NCI-H146 treated with DMSO at 0.1 percent for 48 hours (cell line): Measurements from ENCODE around the gene SLC46A1.
A peak's percentile ranks its signal among the peaks of the same experiment; 100 is the strongest.
"Not testable (repeated sequence)": the region's sequence is repeated elsewhere in the genome, so short reads cannot be mapped to it uniquely, and the experiment has no call there.

Experiments used
- DNase-seq: peaks from one replicate; lab custom pipeline; 2025; ENCODE audit not compliant: unreplicated experiment; lab: John Stamatoyannopoulos, UW

SLC46A1 gene

DNA sequence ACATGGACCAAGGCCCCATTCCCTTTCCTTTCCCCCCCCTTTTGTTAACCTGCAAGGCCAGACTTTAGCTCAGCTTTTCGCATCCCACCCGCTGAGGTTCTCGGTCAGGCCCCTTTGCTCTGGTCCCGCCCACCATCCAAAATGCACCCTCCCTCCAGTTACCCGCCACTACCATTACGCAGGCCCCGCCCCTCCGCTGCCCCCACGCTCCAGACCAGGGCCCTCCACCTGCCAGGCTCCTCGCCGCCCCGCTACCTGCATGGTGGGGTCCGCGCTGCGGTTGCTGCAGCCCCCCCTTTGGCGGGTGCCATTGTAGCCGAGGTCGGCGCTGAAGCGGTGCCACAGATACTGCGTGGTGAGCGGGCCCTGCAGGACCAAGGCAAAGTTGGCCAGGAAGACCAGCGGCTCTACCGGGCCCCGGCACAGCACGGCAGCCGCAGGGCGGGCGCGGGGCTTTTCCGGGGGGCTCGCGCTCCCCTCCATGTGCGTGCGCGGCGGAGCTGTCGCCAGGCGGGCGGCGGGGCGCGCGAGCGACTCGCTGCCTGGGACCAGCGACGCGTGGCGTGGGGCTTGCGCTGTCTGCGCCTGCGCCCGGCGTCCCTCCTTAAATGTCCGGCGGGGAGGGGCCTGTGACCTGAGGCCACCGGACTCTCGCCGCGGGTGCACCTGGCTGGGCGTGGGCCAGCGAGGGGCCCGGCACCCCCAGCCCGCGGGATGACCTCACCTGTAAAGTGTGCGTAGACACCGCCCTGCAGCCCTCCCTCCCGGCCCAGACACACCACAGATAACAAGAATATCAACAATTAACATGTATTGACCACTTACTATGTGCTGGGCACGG lies at the start of gene SLC46A1:
TSS of gene SLC46A1 (minus strand) at position 581 of the 841 bp plus-strand sequence. CDS start at position 483, 98 bp downstream.
- peak; percentile 65 for DNase-seq

DNA sequence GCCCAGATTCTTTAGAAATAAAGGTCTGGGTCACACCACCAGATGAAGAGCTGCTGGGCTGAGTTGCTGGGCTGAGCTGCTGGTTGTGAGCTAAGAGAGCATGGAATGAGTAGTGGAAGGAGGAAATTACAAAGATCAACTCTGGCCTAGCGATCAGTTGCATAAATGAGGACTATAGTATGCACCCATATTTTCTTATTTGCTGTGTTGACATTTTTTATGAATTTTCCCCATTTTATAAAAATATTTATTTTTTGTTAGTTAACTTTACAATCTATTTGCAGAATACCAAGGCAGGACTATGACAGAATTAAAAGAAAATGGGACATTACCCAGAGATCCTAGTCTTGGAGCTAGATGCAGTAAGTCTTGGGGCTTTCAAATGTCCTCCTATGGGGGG lies 43.8 kb upstream of the SLC46A1 start:
- no peak for DNase-seq

DNA sequence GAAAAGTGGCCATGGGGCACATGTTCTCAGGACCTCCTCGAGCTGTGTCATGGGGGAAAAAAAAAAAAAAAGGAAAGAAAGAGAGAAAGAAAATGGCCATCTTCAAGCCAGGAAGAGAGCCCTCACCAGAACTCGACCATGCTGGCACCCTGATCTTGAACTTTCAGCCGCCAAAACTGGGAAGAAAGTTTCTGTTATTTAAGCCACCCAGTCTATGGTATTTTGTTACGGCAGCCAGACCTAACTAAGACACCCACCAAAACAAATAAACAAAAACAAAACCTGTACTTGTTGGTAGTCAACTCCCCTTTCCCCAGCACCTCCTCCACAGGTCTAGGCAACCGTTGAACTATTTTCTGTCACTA lies 41.4 kb upstream of the SLC46A1 start:
- DNase-seq, result no peak

DNA sequence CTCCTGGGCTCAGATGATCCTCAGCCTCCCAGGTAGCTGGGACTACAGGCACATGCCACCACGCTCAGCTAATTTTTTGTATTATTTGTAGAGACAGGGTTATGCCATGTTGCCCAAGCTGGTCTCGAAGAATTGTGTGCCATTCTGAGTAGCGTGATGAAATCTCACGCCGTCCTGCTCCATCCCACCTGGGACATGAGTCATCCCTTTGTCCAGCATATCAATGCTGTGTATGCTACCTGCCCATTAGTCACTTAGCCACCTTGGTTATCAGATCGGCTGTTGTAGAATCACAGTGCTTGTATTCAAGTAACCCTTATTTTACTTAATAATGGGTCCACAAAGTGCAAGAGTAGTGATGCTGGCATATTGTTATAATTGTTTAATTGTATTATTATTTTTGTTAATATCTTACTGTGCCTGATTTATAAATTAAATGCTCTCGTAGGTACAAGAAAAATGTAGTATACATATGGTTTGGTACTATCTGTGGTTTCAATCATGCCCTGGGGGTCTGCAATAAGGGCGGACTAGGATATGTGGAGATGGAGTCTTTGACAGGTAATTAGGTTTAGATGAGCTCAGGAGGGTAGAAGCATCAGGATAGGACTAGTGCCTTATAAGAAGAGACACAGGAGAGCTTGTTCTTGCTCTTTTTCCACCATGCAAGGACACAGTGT lies 40.8 kb upstream of the SLC46A1 start:
- no peak for DNase-seq

DNA sequence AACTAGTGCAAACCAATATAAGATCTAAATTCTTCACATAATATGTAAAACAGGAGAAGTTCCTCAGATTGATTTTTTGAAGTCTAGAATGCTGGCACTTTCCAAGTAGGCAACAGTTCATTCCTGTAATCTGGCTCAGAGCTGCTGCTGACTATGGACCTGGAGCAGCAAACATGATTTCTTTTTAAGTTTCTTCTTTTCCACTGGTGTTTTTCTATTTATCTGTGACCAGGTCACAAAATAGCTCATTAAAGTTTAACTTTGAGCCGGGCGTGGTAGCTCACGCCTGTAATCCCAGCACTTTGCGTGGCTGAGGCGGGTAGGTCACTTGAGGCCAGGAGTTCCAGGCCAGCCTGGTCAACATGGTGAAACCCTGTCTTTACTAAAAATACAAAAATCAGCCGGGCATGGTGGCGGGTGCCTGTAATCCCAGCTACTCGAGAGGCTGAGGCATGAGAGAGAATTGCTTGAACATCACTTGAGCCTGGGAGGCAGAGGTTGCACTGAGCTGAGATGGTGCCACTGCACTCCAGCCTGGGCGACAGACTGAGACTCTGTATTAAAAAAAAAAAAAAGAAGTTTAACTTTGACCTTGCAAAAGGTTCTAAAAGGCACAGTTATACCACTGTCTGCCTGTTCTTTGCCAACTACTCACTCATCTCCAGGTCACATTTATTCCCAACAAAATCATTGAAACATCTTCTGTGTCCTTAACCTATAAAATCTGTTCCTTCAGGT lies 38.1 kb upstream of the SLC46A1 start:
- no peak for DNase-seq

DNA sequence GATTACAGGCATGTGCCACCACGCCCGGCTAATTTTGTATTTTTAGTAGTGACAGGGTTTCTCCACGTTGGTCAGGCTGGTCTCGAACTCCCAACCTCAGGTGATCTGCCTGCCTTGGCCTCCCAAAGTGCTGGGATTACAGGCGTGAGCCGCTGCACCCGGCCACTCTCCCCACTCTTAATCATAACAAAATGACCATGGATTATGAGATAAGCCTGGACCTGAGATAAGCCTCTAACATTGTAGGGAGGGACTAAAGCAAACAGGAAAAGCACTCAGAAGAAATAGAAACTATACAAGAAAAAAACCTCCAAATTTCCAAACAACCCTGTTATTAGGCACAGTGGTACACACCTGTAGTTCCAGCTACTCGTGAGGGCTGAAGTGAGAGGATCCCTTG lies 28.3 kb upstream of the SLC46A1 start:
- not testable (repeated sequence) for DNase-seq

DNA sequence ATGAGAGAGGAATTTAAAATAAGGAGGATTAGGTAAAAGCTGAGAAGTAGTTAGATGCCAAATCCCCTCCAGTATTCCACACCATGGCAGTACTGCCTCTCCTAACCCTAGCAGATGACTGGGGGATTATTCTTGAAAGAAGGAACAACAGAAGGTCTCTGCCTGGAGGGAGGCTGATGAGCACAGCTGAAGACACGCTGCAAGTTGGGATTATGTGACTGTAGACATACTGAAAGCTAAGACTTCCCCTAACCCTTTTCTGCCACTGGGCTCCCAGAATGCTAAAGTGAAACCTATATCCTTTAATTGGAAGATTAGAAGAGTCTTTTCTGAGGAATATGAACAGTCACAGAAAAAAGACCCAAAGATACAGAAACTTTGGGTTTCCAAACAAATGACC lies 27.7 kb upstream of the SLC46A1 start:
- DNase-seq, result no peak

DNA sequence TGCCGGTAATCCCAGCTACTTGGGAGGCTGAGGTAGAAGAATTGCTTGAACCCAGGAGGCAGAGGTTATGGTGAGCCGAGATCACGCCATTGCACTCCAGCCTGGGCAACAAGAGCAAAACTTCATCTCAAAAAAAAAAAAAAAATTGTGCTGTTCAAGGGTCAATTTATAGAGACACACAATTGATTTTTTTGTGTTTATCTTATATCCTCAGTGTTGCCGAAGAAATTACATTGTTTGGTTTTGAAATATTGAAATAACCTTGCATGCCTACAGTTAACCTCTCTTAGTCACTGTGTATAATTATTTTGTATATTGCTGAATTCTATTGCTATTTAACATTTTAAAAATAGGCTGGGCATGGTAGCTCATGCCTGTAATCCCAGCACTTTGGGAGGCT lies 22.0 kb upstream of the SLC46A1 start:
- DNase-seq, result not testable (repeated sequence)

DNA sequence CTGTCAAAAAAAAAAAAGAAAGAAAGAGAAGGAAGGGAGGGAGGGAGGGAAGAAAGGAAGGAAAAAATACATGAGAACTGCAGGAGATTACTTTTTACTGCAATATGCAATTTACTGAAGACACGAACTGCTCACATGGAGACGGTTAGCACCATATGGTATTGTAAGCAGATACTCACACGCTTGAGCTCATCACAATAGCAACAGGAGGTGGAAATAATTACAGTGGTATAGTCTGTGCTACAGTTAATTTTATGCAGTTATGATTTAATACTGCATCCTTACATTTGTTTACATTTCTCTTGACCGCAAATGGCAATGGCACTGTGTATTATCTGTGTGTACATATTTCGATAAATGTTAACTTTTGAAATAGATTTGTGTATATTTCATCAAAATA lies 21.4 kb upstream of the SLC46A1 start:
- DNase-seq, result peak; percentile 59

DNA sequence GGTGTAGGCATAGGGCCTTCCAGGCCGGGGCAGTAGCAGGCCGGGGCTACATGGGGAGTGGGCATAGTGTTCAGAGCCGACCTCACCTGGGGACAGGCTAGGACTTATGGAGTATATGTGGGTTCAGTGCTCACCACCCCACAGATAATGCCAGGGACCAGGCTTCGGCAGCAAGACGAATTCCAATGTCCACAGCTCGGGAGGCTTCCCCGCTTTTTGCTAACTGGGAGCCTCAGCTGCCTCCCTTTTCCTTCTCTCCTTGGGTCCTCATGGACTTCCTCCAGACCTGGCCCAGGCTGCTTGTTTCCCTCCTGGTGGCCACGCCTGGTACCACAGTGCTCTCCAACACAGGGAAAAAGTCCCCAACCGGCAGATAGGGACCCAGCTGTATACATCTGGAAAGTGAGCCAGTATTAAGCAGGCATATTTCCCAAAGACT lies 20.1 kb upstream of the SLC46A1 start:
- no peak for DNase-seq

DNA sequence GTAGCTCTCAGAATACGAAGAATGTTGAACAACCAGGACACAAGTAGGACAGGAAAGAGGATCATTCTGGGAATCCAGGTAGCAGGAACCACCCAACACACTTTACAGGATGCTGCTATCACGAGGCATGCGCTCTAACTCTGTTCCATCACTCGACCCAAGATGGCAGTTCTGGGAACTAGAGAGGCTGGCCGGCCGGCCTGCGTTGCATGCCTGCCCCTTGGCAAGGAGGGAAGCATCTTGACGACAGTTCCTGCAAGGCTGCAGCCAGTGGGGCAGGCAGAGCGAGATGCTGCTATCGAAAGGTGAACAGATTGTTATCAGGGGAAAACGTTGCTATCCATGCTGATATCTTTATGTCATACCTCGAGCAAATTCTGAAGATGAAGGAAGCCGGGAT lies 19.2 kb upstream of the SLC46A1 start:
- DNase-seq, result no peak

DNA sequence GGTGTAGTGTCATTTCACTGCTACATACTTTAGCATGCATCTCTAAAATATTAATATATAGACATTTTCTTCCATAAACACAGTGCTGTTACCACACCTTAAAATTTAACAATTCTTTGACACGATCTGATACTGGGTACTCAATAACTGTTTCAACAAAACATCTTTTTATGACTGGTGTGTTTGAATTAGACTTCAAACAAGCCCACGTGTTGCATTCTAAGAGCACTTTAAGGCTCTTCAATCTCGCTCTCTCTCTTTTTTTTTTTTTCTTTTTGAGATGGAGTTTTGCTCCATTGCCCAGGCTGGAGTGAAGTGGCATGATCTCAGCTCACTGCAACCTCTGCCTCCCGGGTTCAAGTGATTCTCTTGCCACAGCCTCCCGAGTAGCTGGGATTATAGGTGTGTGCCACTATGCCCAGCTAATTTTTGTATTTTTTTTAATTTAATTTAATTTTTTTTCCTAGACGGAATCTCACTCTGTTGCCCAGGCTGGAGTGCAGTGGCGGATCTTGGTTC lies 15.8 kb upstream of the SLC46A1 start:
- DNase-seq, result no peak

DNA sequence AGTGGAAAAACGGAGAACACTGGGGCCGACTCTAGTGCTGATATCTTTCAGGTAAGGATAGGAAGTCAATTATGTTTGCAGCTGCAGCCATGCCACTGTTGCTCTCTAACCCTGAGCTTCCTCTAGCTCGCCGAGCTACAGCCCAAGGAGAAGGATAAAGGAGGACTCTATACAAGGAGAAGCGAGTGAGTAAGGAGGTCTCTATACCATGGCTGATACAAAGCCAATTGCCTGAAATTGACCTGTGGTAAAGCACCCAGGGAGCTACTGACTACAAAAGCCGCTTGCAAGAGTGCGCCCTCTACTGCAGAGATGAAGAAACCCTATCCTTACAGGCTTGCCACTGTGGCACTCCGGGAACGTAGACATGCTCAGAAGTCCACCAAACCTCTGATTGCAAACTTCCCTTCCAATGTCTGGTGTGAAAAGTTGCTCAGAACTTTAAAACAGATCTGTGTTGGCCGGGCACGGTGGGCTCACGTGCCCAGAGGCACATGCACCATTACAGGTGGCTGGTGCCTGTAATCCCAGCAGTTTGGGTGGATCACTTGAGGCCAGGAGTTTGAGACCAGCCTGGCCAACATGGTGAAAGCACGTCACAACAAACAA lies 10.8 kb upstream of the SLC46A1 start:
- peak; percentile 77 for DNase-seq

DNA sequence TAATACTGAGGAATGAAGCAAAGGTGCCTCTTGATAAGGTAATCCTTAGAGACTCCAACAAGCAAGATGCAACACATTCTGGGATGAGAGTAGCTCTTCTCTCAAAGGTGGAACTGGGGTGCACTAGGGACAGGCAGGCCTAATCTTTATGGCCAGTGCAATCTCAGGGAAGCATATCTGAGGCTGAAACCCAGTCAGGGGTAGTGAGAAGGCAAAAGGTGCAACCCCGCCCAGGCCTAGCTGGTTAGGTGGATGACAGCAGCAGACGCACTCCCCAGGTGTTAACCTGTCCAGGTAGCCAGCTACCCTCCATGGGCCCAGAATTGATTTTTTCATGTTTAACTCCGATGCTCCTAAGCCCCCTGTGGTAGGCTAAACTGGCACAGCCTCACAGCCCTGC lies 9.9 kb upstream of the SLC46A1 start:
- no peak for DNase-seq

DNA sequence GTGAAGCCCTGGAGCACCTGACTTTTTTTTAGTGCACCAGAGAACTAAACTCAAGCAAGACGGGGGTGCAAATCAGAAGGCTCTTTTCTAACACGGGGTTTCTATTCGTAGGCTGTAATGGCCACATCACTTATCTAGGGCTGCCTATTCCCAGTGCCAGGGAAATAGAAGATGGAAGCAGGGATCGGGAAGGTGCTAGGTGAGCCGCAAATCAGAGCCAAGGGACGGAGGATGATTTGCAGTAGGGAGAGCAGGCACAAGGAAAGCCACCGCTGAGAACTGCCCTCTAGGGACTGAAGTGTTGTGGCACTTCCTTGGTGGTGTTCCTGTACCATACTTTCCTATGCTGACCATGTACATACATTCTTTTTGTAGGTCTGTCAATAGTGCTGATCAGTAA lies 7.8 kb upstream of the SLC46A1 start:
- DNase-seq, result no peak

DNA sequence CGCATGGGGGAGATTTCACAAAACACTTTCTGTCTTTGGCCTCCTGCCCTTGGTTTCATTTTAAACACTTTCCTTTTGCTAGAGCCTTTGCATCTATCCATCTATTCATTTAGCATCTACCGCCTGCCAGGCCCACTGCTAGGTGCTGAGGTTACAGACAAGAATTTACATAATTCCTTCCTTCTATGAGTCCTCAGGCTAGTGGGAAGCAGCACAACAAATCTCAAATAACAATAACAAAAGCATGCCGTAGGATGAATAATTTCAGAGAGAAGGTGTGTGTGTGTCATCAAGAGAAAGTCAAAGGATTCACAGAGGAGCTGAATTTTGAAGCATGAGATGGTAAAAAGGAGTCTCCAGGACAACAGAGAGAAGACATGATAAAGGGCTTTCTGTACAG lies 6.1 kb upstream of the SLC46A1 start:
- no peak for DNase-seq

DNA sequence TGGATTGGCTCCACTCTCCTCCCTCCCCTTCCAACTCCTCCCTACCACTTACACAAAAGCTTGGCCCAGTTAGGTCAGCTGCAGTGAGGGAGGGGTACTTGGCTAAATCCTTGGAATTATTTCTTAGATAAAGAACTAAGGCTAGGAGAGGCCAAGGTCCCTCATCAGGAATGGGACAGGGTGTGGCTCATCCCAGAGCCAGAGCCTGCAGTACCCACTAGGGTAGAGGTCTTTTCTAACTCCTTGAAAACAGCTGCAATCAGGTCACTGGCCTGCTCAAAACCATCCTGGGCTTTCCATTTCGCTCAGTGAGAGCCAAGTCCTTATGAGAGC lies 1.9 kb upstream of the SLC46A1 start:
- no peak for DNase-seq

DNA sequence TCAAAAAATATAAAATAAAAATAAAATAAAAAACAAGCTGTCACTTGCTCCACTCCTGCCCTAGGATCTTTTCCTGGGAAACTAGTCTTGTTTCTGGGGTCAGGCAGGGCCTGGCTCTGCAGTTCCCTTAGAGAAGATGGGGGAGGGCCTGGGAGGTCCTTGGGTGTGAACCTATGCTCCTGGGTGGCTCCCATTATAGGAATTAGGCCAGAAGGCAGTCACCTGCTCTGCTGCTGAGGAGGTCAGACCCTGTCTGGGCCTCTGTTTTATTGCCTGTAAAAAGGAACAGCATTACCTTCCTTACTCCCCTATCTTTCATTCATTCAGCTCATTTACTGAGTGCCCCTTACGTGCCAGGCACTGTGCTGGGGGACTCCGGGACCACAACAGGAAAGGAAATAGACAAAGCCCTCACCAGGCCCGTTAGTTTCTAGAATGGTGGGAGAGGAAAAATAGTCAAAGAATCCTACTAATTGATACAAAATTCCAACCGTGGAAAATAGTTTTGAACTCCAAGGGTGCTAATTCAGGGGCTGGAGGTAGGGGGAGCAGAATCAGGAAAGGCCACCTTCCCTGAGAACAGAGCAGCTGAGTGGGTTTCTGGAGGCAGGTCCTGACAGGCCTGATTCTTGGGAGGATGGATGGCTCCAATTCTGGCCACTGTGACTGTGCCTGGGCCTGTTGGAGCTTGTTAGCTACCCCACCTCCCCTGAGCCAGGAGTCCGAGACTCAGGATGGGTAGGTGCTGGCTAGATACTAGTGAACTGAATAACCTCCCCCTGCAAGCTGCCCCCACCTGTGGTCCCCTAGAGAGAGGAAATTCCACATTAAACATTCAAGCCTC lies 1.3 kb upstream of the SLC46A1 start:
- DNase-seq, result peak; percentile 29

DNA sequence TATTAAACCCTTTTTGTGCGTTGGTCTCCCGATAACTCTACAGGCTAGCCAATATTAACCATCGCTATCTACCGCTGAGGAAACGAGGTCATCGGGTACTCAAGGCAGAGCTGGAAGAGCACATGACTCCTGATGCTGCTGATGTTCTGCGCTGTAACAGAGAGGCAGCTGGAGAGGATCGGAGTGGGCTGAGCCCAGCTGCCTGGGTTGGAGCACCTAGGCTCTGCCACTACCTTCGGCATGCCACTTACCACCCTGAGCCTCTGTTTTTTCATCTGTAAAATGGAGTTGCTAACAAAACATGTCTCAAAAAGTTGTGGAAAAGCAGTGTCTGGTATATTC lies 432 bp upstream of the SLC46A1 start:
- DNase-seq, result no peak

DNA sequence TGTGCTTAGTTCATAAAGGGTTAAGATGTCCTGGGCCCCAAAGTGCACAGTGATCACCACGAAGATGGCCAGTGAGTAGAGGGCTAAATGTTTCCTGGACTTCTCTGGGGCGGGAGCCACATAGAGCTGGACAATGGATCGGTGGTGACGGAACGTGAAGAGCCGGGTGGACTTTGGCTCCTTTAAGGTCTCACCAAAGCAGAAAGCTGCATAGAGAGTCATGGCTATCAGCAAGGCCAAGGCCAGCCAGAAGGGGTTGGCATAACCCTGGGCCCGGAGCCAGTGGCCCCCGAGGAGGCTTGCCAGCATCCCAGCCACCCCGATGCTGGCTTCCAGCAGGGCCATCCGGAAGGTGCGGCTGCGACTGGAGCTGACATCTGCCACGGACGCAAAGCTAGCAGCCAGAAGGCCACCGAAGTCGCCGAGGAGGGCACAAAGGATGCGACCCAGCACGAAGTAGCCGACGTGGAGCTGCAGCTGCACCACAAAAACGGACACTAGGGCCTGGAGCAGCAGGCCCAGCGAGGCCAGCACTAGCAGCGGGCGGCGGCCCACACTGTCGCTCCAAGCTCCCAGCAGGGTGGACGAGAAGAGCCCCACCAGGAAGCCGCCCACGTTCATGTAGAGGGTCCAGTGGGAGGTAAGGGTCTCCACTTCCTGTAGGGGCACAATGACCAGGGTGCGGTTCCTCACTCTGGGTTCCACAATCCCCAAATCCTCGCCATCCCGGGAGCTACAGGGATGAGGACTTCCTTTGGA lies 1.0 kb downstream of the SLC46A1 start:
- peak; percentile 10 for DNase-seq
